ENCODE results near the gene BHMT2.

The BHMT2 gene

DNA sequence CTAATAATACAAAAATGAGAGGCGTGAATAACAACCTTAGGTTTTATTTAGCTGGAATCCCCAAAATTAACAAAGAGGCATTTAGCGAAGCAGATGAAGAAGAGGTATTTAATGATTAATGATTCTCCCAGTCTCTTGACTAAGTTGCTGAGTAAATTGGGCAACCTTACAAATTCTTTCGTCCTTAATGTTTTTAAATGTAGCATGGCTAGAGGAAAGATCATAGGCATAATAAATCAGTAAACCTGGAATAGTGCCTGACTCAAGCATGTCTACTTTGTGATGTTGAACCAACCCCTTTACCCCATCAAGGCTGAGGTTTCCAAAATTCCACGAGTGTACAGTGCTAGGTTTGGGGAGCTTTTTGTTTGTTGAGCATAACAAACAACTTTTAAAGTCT, 49.9 kb downstream of the BHMT2 start:
- no peak for DNase-seq

DNA sequence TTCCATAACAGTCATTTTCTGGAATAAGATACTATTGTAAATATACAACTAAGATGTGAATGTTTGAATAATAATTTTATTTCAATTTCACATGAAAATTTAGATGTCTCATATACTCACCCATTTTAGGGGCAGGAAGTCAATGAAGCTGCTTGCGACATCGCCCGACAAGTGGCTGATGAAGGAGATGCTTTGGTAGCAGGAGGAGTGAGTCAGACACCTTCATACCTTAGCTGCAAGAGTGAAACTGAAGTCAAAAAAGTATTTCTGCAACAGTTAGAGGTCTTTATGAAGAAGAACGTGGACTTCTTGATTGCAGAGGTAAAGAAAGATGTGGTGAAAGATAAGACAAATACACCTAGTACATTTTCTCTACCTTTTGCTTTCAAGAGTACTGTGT, 50.7 kb downstream of the BHMT2 start:
- DNase-seq = no peak

- no peak for DNase-seq
Observed at GRCh38 chr5:79122973-79123372, 53.4 kb downstream of the BHMT2 start.

DNA sequence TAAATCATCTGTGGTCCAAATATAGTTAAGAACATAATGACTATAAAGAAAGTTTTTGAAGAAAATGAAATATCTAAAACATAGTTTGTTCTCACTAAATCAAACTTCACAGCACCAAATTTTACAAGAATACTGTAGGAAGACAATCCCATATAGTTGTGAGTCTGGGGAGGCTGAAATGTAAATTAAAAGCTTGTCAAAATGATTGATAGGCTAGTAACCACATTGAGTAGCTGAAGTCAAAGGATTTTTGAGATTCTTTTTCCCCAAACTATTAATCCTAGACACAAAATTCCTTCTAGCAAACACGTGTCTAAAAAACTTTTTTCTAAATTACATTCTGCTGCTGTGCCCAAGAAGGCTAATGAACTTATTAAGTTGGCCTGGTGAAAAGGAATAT, 55.0 kb downstream of the BHMT2 start:
- no peak for DNase-seq

DNA sequence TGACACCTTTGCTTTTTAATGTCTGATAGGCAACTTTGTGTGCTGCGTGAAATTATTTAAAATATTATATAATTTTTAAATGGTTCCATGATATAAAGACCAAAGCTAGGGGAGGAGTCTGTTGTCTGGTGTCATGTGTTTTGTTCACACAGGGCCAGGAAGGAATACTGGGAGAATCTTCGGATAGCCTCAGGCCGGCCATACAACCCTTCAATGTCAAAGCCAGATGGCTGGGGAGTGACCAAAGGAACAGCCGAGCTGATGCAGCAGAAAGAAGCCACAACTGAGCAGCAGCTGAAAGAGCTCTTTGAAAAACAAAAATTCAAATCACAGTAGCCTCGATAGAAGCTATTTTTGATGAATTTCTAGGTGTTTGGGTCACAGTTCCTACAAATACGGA, 61.2 kb downstream of the BHMT2 start:
- no peak for DNase-seq

DNA sequence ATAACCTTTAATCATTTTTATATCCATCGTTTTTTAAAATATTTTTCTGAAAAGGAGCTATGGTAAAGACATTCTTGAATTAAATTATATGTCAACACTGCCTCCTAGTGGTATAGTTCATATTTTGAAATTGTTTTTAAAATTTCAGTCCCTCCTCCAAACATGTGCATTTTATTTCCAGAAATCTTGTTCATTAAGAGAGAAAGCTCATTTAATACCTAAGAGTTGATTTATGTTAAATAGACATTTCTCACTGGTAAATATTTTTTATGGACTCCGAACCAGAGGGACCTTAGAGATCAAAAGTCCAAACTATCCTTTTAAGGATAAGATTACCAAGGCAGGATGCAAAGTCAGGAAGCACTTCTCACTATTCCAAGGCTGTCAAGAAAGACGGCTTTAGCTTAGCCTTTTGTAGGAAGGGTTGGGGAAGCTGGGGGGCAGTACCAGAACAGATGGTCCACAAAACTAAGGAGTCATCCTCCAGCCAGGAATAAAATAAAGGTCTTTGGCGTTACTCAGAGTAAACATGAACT, 63.6 kb downstream of the BHMT2 start:
- DNase-seq = no peak

GRCh38 chr5:79133657-79134451, 64.3 kb downstream of the BHMT2 start:
- peak in 51 of 58 donors; percentile 2 to 68 (median 22) for DNase-seq

- DNase-seq = no peak
Observed at GRCh38 chr5:79135790-79136553, 66.4 kb downstream of the BHMT2 start.

DNA sequence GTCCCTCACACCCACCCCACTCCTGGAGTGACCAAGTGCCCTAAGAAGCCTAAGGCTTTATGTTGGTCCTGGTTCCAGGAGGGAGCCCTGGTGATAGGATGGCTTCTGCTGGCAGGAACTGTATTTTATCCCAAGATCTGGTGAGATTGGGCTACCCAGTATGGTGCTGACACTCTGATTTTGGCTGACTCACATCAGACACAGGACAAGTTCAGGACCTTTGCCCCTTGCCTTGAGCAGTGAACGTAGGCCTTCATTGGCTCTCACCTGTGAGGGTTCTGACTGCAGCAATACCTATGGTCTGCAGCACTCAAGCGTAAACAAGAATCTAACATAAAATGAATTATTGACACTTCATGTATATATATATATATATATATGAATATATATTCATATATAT, 67.1 kb downstream of the BHMT2 start:
- DNase-seq = no peak
